Hematopoietic multipotent progenitor cell treated with erythropoietin and hydrocortisone succinate and interleukin-3 and kit ligand, for 6 days (in vitro differentiated cells): ENCODE measurements around the gene CCDC188.
"Not testable (repeated sequence)": the region's sequence is repeated elsewhere in the genome, so short reads cannot be mapped to it uniquely, and the experiment has no call there.

Experiments used
- DNase-seq: peaks from one replicate; pipeline ENCODE4 v3.0.0-alpha.2; 2015

Gene CCDC188

GRCh38 chr22:20169253-20169822, 18.5 kb upstream of the CCDC188 start:
- no peak for DNase-seq

GRCh38 chr22:20167643-20168322, 16.9 kb upstream of the CCDC188 start:
- no peak for DNase-seq

- DNase-seq = no peak
Observed at GRCh38 chr22:20166703-20167102, 15.8 kb upstream of the CCDC188 start.

GRCh38 chr22:20165913-20166312, 15.1 kb upstream of the CCDC188 start:
- DNase-seq = no peak

GRCh38 chr22:20165421-20165820, 14.6 kb upstream of the CCDC188 start:
- no peak for DNase-seq

GRCh38 chr22:20164863-20165262, 14.0 kb upstream of the CCDC188 start:
- no peak for DNase-seq

- DNase-seq = no peak
Observed at GRCh38 chr22:20160041-20160440, 9.2 kb upstream of the CCDC188 start.

- DNase-seq = not testable (repeated sequence)
Observed at GRCh38 chr22:20159531-20159930, 8.7 kb upstream of the CCDC188 start.

- DNase-seq = peak; percentile 46
Observed at GRCh38 chr22:20159076-20159475, 8.2 kb upstream of the CCDC188 start.

GRCh38 chr22:20158391-20159036, 7.7 kb upstream of the CCDC188 start:
- no peak for DNase-seq

- no peak for DNase-seq
Observed at GRCh38 chr22:20157430-20158183, 6.8 kb upstream of the CCDC188 start.

GRCh38 chr22:20156611-20157429, 6.0 kb upstream of the CCDC188 start:
- DNase-seq = peak; percentile 79

- DNase-seq = no peak
Observed at GRCh38 chr22:20156042-20156389, 5.2 kb upstream of the CCDC188 start.

GRCh38 chr22:20155330-20156041, 4.6 kb upstream of the CCDC188 start:
- DNase-seq = peak; percentile 27

- DNase-seq = no peak
Observed at GRCh38 chr22:20154602-20155187, 3.8 kb upstream of the CCDC188 start.

- DNase-seq = no peak
Observed at GRCh38 chr22:20153945-20154344, 3.1 kb upstream of the CCDC188 start.

- no peak for DNase-seq
Observed at GRCh38 chr22:20152464-20152890, 1.6 kb upstream of the CCDC188 start.

GRCh38 chr22:20151276-20151588, 377 bp upstream of the CCDC188 start:
- no peak for DNase-seq

- DNase-seq = no peak
Observed at GRCh38 chr22:20149257-20150250, 1.3 kb downstream of the CCDC188 start.

- no peak for DNase-seq
Observed at GRCh38 chr22:20148414-20148813, 2.4 kb downstream of the CCDC188 start.
